ENCODE measurements around the gene KIF19. TPM values are rescaled to one million over a fixed set of nuclear protein-coding genes. Genes with fewer than 3 reads are reported as not detected.

Gene KIF19
- total RNA-seq, 2 donors from 2014 or later, result 0.11 to 0.53 TPM

- no peak for ATAC-seq (replicated peaks)
- H3K9me3 Mint-ChIP-seq, result no peaks in the 10 kb centered on the region
- no peak overlapping the region for H3K4me3 Mint-ChIP-seq
- no peaks in the 10 kb centered on the region for H3K27me3 Mint-ChIP-seq
- H3K27ac Mint-ChIP-seq, result no peak overlapping the region
- H3K4me1 Mint-ChIP-seq, result no peaks in the 10 kb centered on the region
- no peaks in the 10 kb centered on the region for H3K36me3 Mint-ChIP-seq (ENCODE audit: low read depth)
Observed at GRCh38 chr17:74318391-74318790, 7.6 kb upstream of the KIF19 start.

- no peak overlapping the region for H3K27ac Mint-ChIP-seq
- H3K4me3 Mint-ChIP-seq, result no peak overlapping the region
- H3K9me3 Mint-ChIP-seq, result no peaks in the 10 kb centered on the region
- ATAC-seq (replicated peaks), result no peak
- H3K36me3 Mint-ChIP-seq (ENCODE audit: low read depth), result no peaks in the 10 kb centered on the region
- H3K27me3 Mint-ChIP-seq, result no peaks in the 10 kb centered on the region
- peaks cover 15% of the 10 kb centered on the region for H3K4me1 Mint-ChIP-seq
Observed at GRCh38 chr17:74324521-74324920, 1.5 kb upstream of the KIF19 start.

- Mint-ChIP-seq H3K27ac (no peak overlapping the region), H3K27me3 (no peaks in the 10 kb centered on the region), H3K4me3 (peak overlapping the region; percentile 56), H3K36me3 (ENCODE audit: low read depth) (no peaks in the 10 kb centered on the region), H3K4me1 (peaks cover 17% of the 10 kb centered on the region), H3K9me3 (no peaks in the 10 kb centered on the region)
- ATAC-seq (replicated peaks), result peak; percentile 20
Observed at GRCh38 chr17:74325376-74325742, 667 bp upstream of the KIF19 start.

- no peak for ATAC-seq (replicated peaks)
- Mint-ChIP-seq H3K36me3 (ENCODE audit: low read depth) (no peaks in the 10 kb centered on the region), H3K4me1 (peaks cover 17% of the 10 kb centered on the region), H3K9me3 (no peaks in the 10 kb centered on the region), H3K4me3 (peak overlapping the region; percentile 54), H3K27me3 (no peaks in the 10 kb centered on the region), H3K27ac (no peak overlapping the region)
Observed at GRCh38 chr17:74326506-74326905, 480 bp downstream of the KIF19 start.

GRCh38 chr17:74328487-74328886 is 2.5 kb downstream of the KIF19 start:
- Mint-ChIP-seq H3K27me3 (no peaks in the 10 kb centered on the region), H3K9me3 (no peaks in the 10 kb centered on the region), H3K36me3 (ENCODE audit: low read depth) (no peaks in the 10 kb centered on the region), H3K4me1 (peaks cover 17% of the 10 kb centered on the region), H3K4me3 (peak overlapping the region; percentile 20), H3K27ac (peak overlapping the region; percentile 23)
- no peak for ATAC-seq (replicated peaks)

GRCh38 chr17:74329378-74329777 is 3.4 kb downstream of the KIF19 start:
- H3K27ac Mint-ChIP-seq, result peak overlapping the region; percentile 23
- no peaks in the 10 kb centered on the region for H3K36me3 Mint-ChIP-seq (ENCODE audit: low read depth)
- no peaks in the 10 kb centered on the region for H3K9me3 Mint-ChIP-seq
- no peak overlapping the region for H3K4me3 Mint-ChIP-seq
- H3K27me3 Mint-ChIP-seq, result no peaks in the 10 kb centered on the region
- peaks cover 17% of the 10 kb centered on the region for H3K4me1 Mint-ChIP-seq
- ATAC-seq (replicated peaks), result no peak

- H3K9me3 Mint-ChIP-seq, result no peaks in the 10 kb centered on the region
- no peak for ATAC-seq (replicated peaks)
- no peaks in the 10 kb centered on the region for H3K36me3 Mint-ChIP-seq (ENCODE audit: low read depth)
- no peak overlapping the region for H3K4me3 Mint-ChIP-seq
- H3K27me3 Mint-ChIP-seq, result no peaks in the 10 kb centered on the region
- peaks cover 17% of the 10 kb centered on the region for H3K4me1 Mint-ChIP-seq
- H3K27ac Mint-ChIP-seq, result no peak overlapping the region
Observed at GRCh38 chr17:74330446-74330845, 4.4 kb downstream of the KIF19 start.

- Mint-ChIP-seq H3K4me1 (peaks cover 12% of the 10 kb centered on the region), H3K27me3 (no peaks in the 10 kb centered on the region), H3K9me3 (no peaks in the 10 kb centered on the region), H3K36me3 (ENCODE audit: low read depth) (no peaks in the 10 kb centered on the region), H3K27ac (no peak overlapping the region), H3K4me3 (no peak overlapping the region)
- ATAC-seq (replicated peaks), result no peak
Observed at GRCh38 chr17:74332017-74332650, 6.1 kb downstream of the KIF19 start.

- no peaks in the 10 kb centered on the region for H3K27me3 Mint-ChIP-seq
- no peak overlapping the region for H3K4me3 Mint-ChIP-seq
- ATAC-seq (replicated peaks), result no peak
- no peaks in the 10 kb centered on the region for H3K9me3 Mint-ChIP-seq
- peaks cover 12% of the 10 kb centered on the region for H3K4me1 Mint-ChIP-seq
- H3K27ac Mint-ChIP-seq, result no peak overlapping the region
- no peaks in the 10 kb centered on the region for H3K36me3 Mint-ChIP-seq (ENCODE audit: low read depth)
Observed at GRCh38 chr17:74332763-74333283, 6.8 kb downstream of the KIF19 start.

- ATAC-seq (replicated peaks), result no peak
- Mint-ChIP-seq H3K4me1 (peaks cover 2% of the 10 kb centered on the region), H3K36me3 (ENCODE audit: low read depth) (no peaks in the 10 kb centered on the region), H3K27ac (no peak overlapping the region), H3K4me3 (no peak overlapping the region), H3K27me3 (no peaks in the 10 kb centered on the region), H3K9me3 (no peaks in the 10 kb centered on the region)
Observed at GRCh38 chr17:74334393-74335039, 8.5 kb downstream of the KIF19 start.

- Mint-ChIP-seq H3K27ac (no peak overlapping the region), H3K36me3 (ENCODE audit: low read depth) (no peaks in the 10 kb centered on the region), H3K27me3 (no peaks in the 10 kb centered on the region), H3K9me3 (no peaks in the 10 kb centered on the region), H3K4me1 (no peaks in the 10 kb centered on the region), H3K4me3 (no peak overlapping the region)
- ATAC-seq (replicated peaks), result no peak
Observed at GRCh38 chr17:74335529-74336062, 9.6 kb downstream of the KIF19 start.

- Mint-ChIP-seq H3K4me1 (no peaks in the 10 kb centered on the region), H3K9me3 (no peaks in the 10 kb centered on the region), H3K27ac (no peak overlapping the region), H3K4me3 (no peak overlapping the region), H3K27me3 (no peaks in the 10 kb centered on the region), H3K36me3 (ENCODE audit: low read depth) (no peaks in the 10 kb centered on the region)
- ATAC-seq (replicated peaks), result no peak
Observed at GRCh38 chr17:74336307-74336706, 10.3 kb downstream of the KIF19 start.

- no peaks in the 10 kb centered on the region for H3K4me1 Mint-ChIP-seq
- H3K9me3 Mint-ChIP-seq, result no peaks in the 10 kb centered on the region
- ATAC-seq (replicated peaks), result no peak
- H3K27me3 Mint-ChIP-seq, result no peaks in the 10 kb centered on the region
- no peaks in the 10 kb centered on the region for H3K36me3 Mint-ChIP-seq (ENCODE audit: low read depth)
- no peak overlapping the region for H3K4me3 Mint-ChIP-seq
- H3K27ac Mint-ChIP-seq, result no peak overlapping the region
Observed at GRCh38 chr17:74337834-74338500, 11.9 kb downstream of the KIF19 start.

GRCh38 chr17:74339537-74340195 is 13.6 kb downstream of the KIF19 start:
- H3K4me3 Mint-ChIP-seq, result no peak overlapping the region
- H3K27ac Mint-ChIP-seq, result no peak overlapping the region
- no peak for ATAC-seq (replicated peaks)
- no peaks in the 10 kb centered on the region for H3K9me3 Mint-ChIP-seq
- no peaks in the 10 kb centered on the region for H3K36me3 Mint-ChIP-seq (ENCODE audit: low read depth)
- no peaks in the 10 kb centered on the region for H3K4me1 Mint-ChIP-seq
- no peaks in the 10 kb centered on the region for H3K27me3 Mint-ChIP-seq

Data from activated T-helper 17 cell treated with anti-CD3 and anti-CD28 coated beads, Interleukin-2, amount 50 U/mL, for 72 hours (primary cell).